Endometrial microvascular endothelial cells (primary cell): ENCODE measurements around the gene RASA4B. TPM values are rescaled to one million over a fixed set of nuclear protein-coding genes. Genes with fewer than 3 reads are reported as not detected.
"Not testable (repeated sequence)": the region's sequence is repeated elsewhere in the genome, so short reads cannot be mapped to it uniquely, and the experiment has no call there.

Source experiments
- in situ Hi-C: cut with HindIII; loops from 2 replicates; pipeline ENCODE4 v1.10.0; 2017; ENCODE audit warnings: low sequenced_read_pairs, low pct_unique_long_range_greater_than_20kb; ENCODE audit errors: inconsistent ontology term
- total RNA-seq: library from RNA; depleted of rRNA; stranded (reverse); fragments of >200 nt; gene quantifications from one replicate; pipeline ENCODE4 v1.2.3, GENCODE V29; 2015; ENCODE audit errors: inconsistent ontology term

The RASA4B gene
- 2.7 TPM for total RNA-seq

DNA sequence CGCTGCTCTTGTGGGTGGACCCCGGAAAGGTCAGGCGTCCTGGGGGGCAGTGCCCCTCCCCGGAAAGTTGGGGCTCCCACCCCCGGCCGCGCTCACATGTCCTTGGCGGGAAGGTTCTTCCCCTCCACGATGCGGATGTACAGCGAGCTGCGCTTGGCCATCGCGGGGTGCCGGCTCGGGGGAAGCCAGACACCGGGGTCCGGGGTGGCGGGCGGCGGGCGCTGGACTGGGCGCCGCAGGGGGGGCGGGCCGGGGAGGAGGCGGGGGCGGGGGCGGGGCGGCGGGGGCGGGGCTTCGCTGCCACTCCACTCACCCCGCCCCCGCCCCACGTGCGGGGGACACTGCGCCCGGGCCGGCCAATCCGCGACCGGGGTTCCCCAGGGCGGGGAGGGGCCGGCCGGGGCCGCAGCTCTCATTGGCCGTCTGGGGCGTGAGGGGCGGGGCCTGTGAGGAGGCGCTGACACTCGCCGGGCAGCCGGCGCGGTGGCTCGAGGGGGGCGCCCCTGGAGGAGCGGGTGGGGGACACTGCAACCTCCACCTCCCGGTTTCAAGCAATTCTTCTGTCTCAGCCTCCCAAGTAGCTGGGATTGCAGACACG lies at the start of gene RASA4B:
Gene RASA4B (minus strand): TSS at position 228 of the 598 bp plus-strand sequence. CDS start 67 bp downstream, at position 161.
- in situ Hi-C loops: not testable (repeated sequence)

DNA sequence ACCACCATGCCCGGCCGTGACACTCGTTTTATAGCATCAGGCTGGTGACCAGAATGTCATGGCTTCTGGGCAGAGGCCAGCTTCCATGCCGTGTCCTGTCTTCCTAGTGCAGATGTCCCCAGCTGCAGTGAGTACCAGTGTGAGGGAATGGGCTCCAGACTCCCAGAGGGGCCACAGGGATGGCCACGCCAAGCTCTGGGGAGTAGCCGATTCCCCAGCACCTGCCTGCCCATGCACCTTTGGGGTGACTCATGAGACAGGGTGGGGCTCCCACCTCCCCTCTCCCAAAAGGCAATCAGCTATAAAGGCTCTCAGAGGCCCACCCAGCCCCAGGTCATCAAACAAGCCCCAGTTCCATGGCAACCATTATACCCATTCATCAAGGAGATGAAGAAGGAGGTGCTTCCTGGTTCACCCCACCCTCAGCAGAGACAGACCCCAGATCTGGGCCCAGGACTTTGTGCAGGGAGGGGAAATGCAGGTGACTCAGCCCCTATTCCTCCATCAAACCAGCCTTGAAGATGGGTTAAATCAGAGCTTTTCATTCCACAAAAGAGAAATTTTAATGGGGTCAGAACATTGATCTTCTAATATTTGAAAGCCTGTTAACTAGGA lies 33.3 kb upstream of the RASA4B start, which contains the start of gene SPDYE2:
Gene SPDYE2 (plus strand): TSS at position 419 of the 615 bp plus-strand sequence. CDS start 2,030 bp downstream, outside the sequence.
- in situ Hi-C loops: not testable (repeated sequence)

DNA sequence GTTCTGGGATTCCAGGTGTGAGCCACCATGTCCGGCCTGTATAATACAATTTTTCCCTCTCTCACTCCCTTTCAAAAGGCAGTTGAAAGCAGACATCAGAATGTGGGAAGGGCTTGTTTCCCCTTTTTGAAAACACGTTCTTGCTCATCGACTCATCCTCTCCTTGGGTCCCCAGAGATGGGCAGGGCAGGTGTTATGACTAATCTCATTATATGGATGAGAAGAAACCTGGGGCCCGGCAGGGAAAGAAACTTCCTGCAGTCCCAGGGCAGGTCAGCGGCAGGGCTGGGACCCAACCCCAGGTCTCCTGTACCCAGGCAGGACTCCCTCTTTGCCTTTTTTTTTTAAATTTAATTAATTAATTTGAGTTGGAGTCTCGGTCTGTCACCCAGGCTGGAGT lies 28.8 kb upstream of the RASA4B start:
- in situ Hi-C loops: not testable (repeated sequence)

DNA sequence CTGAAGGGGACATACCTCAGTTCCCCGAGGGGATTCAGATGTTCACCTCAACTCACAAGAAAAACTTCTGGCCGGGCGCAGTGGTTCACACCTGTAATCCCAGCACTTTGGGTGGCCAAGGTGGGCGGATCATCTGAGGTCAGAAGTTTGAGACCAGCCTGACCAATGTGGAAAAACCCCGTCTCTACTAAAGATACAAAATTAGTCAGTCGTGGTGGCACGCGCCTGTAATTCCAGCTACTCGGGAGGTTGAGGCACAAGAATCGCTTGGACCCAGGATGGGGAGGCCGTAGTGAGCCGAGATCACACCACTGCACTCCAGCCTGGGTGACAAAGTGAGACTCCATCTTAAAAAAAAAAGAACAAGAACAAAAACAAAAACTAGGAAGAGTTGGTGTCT lies 27.7 kb upstream of the RASA4B start:
- in situ Hi-C loops: not testable (repeated sequence)

DNA sequence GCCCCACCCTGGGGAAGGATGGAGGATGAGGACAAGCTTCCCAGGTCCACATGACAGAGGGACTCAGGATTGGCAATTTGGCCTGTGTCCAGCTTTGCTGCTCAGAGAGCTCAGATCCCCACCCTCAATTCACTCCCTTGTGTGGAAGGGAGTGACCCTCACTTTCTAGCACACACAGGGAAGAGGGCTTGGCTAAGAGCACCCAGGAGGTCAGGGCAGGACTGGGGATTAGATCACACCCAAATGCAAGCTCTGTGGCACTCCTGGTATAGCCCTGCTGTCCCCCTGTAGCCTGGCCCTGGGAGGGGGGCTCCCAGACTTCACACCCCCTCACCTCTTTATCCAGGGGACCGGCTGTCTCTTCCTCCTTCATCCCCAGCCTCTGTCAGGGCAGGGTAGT lies 26.8 kb upstream of the RASA4B start:
- in situ Hi-C loops: not testable (repeated sequence)

DNA sequence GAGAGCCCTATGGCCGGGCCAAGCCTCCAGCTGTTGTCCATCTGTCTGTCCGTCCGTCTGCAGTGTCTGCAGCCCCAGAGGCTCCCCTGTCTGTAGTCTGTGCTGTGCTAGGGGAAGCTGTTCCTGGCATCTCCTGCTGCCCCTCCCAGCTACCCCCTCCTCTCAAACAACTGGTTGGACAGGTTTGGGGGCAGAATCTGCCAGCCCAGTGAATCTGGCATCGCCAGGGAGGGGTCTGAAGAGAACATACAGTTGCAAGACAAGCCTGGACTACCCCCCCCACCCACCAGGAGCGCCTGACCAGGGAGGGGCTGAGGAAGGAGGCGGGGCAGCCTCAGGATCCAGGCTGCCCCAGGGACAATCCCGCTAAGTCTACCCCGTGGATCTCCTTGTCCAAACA lies 26.0 kb upstream of the RASA4B start, which contains the start of gene UPK3BL2:
Gene UPK3BL2 (minus strand): TSS at position 101 of the 400 bp plus-strand sequence. CDS start 60 bp downstream, at position 41.
- in situ Hi-C loops: not testable (repeated sequence)

DNA sequence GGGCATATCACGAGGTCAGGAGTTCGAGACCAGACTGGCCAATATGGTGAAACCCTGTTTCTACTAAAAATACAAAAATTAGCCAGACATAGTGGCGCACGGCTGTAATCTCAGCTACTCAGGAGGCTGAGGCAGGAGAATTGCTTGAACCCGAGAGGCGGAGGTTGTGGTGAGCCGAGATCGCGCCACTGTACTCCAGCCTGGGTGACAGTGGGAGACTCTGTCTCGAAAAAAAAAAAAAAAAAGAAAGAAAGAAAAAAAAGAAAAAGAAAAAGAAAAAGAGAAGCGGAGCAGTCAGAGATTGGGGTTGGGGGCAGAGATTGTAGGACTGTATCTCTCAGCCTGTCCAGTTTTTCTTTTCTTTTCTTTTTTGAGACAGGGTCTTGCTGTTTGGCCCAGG lies 25.2 kb upstream of the RASA4B start:
- in situ Hi-C loops: not testable (repeated sequence)

DNA sequence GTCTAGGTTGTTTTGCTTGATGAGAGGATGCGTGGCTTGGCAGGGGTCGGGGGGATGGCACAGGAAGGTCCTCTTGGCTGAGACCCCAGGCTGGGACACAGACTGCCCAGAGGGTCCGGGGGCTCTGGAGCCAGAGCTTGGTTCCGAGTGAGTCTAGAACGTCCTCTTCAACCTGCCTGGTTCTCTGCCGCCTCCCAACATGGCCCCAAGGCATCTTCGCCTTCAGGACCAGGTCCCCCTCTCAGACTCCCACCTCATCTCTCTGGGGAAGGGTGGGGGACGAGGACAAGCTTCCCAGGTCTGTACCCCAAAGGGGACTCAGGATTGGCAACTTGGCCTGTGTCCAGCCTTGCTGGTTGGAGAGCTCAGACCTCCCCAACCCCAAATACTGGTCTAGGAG lies 24.5 kb upstream of the RASA4B start:
- in situ Hi-C loops: not testable (repeated sequence)

DNA sequence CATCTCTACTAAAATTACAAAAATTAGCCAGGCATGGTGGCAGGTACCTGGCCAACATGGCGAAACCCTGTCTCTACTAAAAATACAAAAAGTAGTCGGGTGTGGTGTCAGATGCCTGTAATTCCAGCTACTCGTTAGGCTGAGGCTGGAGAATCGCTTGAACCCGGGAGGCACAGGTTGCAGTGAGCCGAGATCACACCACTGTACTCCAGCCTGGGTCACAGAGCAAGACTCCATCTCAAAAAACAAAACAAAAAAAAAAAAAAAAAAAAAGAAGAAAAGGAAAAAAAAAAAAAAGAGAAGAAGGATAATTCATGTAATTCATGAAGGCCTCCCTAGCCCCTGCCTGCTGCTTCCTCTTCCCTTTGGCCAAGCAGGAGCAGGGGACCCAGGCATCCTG lies 23.0 kb upstream of the RASA4B start:
- in situ Hi-C loops: not testable (repeated sequence)

DNA sequence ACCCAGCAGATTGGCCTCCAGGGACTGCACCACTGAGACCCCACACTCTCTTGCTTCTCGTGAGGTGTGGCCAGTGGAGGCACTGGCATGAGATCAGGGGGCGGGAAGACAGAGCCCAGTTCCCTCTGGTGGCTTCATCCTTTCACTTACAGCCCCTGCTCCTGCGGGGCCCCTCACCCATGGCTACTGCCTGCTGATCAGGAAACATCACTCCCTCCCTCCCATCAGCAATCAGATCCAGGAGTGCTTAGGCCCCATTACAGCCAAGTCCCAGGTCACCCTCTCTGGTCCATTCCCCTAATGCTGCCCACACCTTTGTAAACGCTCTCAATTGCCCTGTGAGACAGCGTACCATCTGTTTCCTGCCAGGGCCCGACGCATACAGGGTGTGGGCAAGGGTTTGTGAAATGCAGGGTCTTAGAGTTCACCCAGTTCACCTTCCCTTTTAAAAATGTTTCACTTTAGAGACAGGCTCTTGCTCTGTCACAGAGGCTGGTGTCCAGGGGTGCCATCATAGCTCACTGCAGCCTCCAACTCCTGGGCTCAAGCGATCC lies 17.6 kb upstream of the RASA4B start:
- in situ Hi-C loops: not testable (repeated sequence)

DNA sequence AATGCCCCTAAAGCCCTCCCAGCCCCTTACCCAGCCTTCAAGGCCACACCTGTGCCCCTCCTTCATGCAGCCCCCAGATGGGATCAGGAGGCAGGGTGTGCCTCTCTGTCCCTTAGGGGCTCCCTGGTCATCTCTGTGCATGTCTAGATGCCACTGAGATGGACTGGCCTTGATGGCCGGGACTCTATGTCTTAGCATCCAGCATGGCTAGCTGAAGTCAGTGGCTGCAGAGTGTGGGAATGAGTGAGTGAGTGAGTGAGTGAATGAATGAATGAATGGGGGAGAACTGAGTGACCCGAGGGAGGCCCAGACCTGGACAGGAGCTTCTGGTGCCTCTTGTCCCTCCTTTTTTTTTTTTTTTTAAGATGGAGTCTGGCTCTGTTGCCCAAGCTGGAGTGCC lies 14.6 kb upstream of the RASA4B start:
- in situ Hi-C loops: not testable (repeated sequence)

DNA sequence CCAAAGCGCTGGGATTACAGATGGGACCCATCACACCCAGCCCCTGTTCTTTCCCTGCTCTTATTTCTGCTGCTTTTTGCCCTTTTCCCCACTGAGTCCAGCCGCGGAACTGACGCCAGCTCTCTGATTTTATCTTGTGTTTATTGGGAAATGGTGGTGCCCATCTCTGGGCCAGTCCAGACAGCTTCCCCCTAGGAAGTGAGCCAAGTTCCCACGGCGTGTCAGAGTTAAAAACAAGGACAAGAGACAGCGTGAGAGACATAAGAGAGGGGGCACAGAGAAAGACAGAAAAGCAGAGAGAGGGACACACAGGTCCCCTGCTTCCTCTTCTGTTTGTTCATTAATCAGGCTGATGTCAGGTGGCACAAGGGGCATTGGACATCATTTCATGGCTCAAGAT lies 14.0 kb upstream of the RASA4B start:
- in situ Hi-C loops: not testable (repeated sequence)

DNA sequence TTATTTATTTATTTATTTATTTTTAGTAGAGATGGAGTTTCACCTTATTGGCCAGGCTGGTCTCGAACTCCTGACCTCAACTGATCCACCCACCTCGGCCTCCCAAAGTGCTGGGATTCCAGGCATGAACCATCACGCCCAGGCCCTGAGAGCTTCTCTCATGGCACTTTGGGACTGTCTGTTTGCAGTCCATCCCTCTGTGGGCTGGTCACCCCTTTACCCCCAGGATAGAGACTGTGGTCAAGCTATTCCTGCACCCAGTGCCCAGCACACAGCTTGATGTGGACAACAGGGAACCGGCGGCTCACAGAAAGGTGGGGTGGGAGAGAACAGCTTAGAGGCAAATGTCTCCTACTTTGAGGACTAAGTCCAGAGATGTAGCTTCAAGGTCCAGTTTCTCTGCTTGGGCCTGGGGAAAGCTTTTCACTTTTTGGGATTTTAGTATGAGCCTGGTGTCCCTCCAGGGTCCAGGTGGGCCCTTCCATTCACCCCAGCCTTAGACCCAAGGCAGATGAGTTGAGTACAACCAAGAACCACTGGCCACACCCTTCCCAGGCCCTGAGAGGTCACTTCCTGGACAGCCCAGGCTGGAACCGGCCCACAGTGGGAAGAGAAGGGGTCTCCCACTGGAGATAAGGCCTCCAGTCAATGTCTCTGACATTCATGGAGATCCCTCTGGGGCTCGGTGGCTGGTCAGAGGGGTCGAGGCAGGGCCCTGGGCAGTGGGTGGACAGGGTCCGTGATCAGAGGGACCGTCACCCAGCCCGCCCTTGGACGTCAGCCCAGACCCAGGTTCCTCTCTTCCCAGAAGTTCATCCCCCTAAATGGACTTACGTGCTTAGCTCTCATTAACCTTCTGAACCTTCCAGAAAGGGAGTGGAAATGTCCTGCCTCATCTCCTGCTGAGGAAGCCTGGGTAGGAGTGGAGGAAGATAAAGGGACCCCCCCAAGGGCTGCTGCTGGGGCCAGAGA lies 10.5 kb upstream of the RASA4B start:
- in situ Hi-C loops: not testable (repeated sequence)

DNA sequence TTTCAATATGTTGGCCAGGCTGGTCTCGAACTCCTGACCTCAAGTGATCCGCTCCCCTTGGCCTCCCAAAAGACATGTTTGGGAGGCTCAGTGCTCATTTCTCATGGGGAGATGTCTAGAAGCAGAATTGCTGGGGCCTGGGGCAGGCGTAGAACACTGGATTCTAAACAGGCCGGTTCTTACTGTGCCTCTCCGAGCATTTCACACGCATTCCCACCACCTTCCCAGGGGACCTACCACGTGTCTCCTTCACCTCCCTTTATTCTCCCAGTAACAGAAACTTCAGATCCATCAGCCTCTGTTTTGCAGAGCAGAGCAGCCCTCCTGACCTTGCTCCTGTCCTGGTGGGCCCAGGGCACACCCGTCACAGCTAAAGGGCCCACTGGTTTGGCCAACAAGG lies 9.6 kb upstream of the RASA4B start:
- in situ Hi-C loops: not testable (repeated sequence)

DNA sequence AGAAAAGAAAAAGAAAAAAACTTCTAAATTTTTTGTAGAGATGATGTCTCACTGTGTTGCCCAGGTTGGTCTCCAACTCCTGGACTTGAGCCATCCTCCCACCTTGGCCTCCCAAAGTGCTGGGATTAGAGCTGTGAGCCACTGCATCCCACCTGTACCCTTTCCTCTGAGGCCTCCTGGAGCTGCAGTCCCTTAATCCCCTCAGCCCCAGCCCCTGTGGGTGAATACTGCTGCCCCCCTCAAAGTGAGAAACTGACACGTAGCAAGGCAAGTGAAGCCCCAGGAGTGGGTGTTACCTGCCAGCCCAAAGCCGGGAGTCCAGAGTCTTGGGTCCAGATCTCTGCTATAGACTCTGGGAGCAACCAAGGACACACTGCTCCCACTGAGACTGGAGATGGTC lies 7.2 kb upstream of the RASA4B start:
- in situ Hi-C loops: not testable (repeated sequence)

DNA sequence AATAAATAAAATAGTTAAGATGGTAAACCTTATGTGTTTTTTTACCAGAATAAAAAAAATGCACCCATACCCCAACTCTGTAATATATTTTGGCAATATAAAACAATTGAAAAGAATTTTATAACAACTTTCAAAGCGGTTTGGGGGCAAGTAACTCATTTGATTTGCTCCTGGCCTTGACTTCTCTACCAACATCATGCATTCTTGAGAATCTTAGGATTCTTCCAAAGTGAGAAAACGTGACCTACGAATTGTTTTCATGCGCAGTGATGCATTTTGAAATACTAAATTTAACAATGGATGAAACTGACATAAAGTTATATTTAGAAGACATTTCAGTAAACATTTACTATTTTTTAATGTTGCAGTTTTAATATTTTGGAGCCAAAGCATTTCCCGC lies 3.2 kb upstream of the RASA4B start:
- in situ Hi-C loops: not testable (repeated sequence)

DNA sequence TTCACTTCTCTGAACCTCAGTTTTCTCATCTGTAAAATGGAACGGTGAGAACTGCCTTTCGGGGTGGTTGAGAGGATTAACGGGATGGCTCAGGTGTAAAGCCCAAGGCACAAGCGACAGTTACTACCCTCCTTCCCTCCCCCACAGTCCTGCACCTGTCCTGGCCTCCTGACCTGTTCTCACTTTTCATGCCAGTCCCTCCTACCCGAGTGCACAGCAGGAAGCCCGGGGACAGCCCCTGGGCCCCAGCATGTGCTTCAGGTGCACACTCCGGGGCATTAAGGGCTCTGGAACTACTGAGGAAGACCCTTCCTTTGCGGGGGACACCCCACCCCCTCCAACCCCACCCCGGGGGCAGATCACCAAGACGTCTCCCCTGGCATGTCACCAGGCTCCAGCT lies 626 bp downstream of the RASA4B start:
- in situ Hi-C loops: not testable (repeated sequence)

DNA sequence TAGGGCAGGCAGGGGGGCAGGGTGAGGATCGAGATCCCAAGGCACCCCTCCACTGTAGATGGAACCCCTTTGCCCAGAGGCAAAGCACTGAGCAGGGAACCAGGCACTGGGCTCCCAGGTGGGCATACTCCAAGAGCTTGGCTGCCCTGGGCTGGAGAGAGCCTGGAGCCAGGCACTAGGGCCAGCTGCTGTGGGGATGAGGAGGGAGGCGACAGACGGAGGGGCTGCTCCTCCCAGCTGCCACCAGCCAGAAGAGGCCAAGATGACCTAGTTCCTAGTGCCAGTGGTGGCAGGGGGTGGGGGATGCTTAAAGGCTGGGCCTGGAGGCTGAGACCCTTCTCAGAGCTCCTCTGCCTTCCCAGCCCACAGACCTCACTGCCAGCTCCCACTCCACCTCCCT lies 1.7 kb downstream of the RASA4B start:
- in situ Hi-C loops: not testable (repeated sequence)
